Peyer's patch (tissue), 4 donors: ENCODE measurements around the gene C5orf46.

ENCODE experiments used
- CTCF ChIP-seq, 6 experiments: fragments of 450-650 bp in 4 of 6; fragments of 200-600 bp in 2 of 6; sonication (generic) in 1 of 6; IDR thresholded peaks; one replicate each; pipeline ENCODE4 v1.5.1; 2017 to 2019; ENCODE audit warnings: antibody characterized with exemption in 6 of 6, mild to moderate bottlenecking in 3 of 6, moderate library complexity in 1 of 6
- POLR2A ChIP-seq, 2 donors: fragments of 450-650 bp; IDR thresholded peaks; one replicate each; pipeline ENCODE4 v1.5.1; 2017; ENCODE audit warnings: antibody characterized with exemption in 2 of 2, mild to moderate bottlenecking in 2 of 2, moderate library complexity in 2 of 2

DNA sequence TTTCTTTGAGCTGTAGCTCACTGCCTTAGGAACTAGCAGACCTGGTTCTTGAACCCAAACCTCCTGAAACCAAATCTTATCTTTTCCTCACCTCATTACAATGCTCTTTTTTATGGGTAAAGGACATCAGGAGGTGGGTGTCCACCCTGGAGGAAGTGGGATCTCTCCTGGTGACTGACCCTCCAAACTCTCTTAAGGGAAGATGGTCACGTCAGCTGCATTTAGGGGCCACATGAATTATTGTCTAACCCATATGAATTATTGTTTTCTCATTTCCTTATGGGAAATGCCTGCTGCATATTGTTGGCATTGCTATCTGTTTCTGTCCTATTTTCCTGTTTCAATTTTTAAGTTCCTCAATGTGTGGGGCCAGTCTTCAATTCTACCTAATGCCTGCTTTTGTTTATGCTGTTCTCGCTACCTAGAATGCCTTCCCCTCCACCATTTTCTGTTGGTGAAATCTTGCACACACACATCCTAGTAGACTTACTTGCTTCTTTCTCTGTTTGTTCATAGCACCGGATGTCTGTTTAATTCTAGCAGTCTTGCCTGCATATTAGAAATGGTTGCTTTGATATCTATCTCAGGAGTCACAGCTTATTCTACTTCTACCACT is 52.9 kb downstream of the C5orf46 start:
- TF ChIP-seq CTCF (IDR thresholded peaks at IDR 0.05), result no peak
- TF ChIP-seq POLR2A (IDR thresholded peaks at IDR 0.05), result no peak
